ENCODE results near the gene HMCN2. TPM values are rescaled to one million over a fixed set of nuclear protein-coding genes. Genes with fewer than 3 reads are reported as not detected.
A peak's percentile ranks its signal among the peaks of the same experiment; 100 is the strongest.

The HMCN2 gene
- total RNA-seq, 4 donors from 2014 or later = 1.3 to 6.3 (median 3.5) TPM

- Histone ChIP-seq H3K27ac (peak overlapping the region; percentile 48), H3K4me1 (peaks cover 47% of the 10 kb centered on the region), H3K36me3 (no peaks in the 10 kb centered on the region), H3K4me3 (no peak overlapping the region), H3K9me3 (no peaks in the 10 kb centered on the region), H3K27me3 (no peaks in the 10 kb centered on the region)
- TF ChIP-seq CTCF (IDR thresholded peaks at IDR 0.05) (peak; percentile 16 to 57), EP300 (IDR thresholded peaks at IDR 0.05) (no peak)
- DNase-seq (ENCODE audit: low spot score in 2 of 2) = peak in 1 of 2 donors; percentile 83
- WGBS = 70% methylated on average over 4 of the region's 23 CpGs
Observed at GRCh38 chr9:130451509-130452388, 186.2 kb downstream of the HMCN2 start.

- no peak for DNase-seq (ENCODE audit: low spot score in 2 of 2)
- WGBS = 83% methylated on average over 2 of the region's 4 CpGs
- H3K27me3 ChIP-seq = no peaks in the 10 kb centered on the region
- no peak overlapping the region for H3K4me3 ChIP-seq
- no peak for TF ChIP-seq CTCF (IDR thresholded peaks at IDR 0.05)
- TF ChIP-seq EP300 (IDR thresholded peaks at IDR 0.05) = no peak
- no peak for TF ChIP-seq POLR2AphosphoS5 (IDR thresholded peaks at IDR 0.05)
- no peaks in the 10 kb centered on the region for H3K36me3 ChIP-seq
- H3K4me1 ChIP-seq = peaks cover 36% of the 10 kb centered on the region
- H3K9me3 ChIP-seq = no peaks in the 10 kb centered on the region
- H3K27ac ChIP-seq = no peak overlapping the region
Observed at GRCh38 chr9:130452835-130453234, 187.3 kb downstream of the HMCN2 start.

GRCh38 chr9:130453487-130453886, 187.9 kb downstream of the HMCN2 start:
- Histone ChIP-seq H3K27me3 (no peaks in the 10 kb centered on the region), H3K36me3 (peaks cover 5% of the 10 kb centered on the region), H3K4me1 (peaks cover 30% of the 10 kb centered on the region), H3K9me3 (no peaks in the 10 kb centered on the region), H3K4me3 (no peak overlapping the region), H3K27ac (no peak overlapping the region)
- TF ChIP-seq POLR2AphosphoS5 (IDR thresholded peaks at IDR 0.05) = no peak
- TF ChIP-seq CTCF (IDR thresholded peaks at IDR 0.05) = no peak
- TF ChIP-seq EP300 (IDR thresholded peaks at IDR 0.05) = no peak
- TF ChIP-seq POLR2A (IDR thresholded peaks at IDR 0.05) = no peak
- no peak for DNase-seq (ENCODE audit: low spot score in 2 of 2)
- 85% methylated on average over 2 of the region's 7 CpGs for WGBS

- Histone ChIP-seq H3K27me3 (no peaks in the 10 kb centered on the region), H3K36me3 (peaks cover 7% of the 10 kb centered on the region), H3K27ac (no peak overlapping the region), H3K9me3 (no peaks in the 10 kb centered on the region), H3K4me1 (peaks cover 30% of the 10 kb centered on the region), H3K4me3 (no peak overlapping the region)
- DNase-seq (ENCODE audit: low spot score in 2 of 2) = no peak
- TF ChIP-seq CTCF (IDR thresholded peaks at IDR 0.05) (no peak), EP300 (IDR thresholded peaks at IDR 0.05) (no peak), POLR2A (IDR thresholded peaks at IDR 0.05) (no peak), POLR2AphosphoS5 (IDR thresholded peaks at IDR 0.05) (no peak)
- WGBS = 92% methylated on average over 10 of the region's 10 CpGs
Observed at GRCh38 chr9:130454096-130454811, 188.7 kb downstream of the HMCN2 start.

- H3K27me3 ChIP-seq = no peaks in the 10 kb centered on the region
- H3K4me3 ChIP-seq = no peak overlapping the region
- no peak for DNase-seq (ENCODE audit: low spot score in 2 of 2)
- H3K4me1 ChIP-seq = peaks cover 26% of the 10 kb centered on the region
- no peak overlapping the region for H3K27ac ChIP-seq
- peaks cover 7% of the 10 kb centered on the region for H3K36me3 ChIP-seq
- TF ChIP-seq POLR2A (IDR thresholded peaks at IDR 0.05) = no peak
- peak in 1 of 2 donors; percentile 10 for TF ChIP-seq CTCF (IDR thresholded peaks at IDR 0.05)
- TF ChIP-seq POLR2AphosphoS5 (IDR thresholded peaks at IDR 0.05) = no peak
- H3K9me3 ChIP-seq = no peaks in the 10 kb centered on the region
- WGBS = 68% methylated on average over 3 of the region's 3 CpGs
Observed at GRCh38 chr9:130454812-130455325, 189.3 kb downstream of the HMCN2 start.

Measured in suprapubic skin (tissue), 4 donors.